K562 (cell line): ENCODE data around the gene SGSH. TPM values are rescaled to one million over a fixed set of nuclear protein-coding genes. Genes with fewer than 3 reads are reported as not detected.

Source experiments
- ATF1 ChIP-seq, 2 experiments: fragments of 450-650 bp in 1 of 2; IDR thresholded peaks; 2 replicates each; pipeline ENCODE4 v1.6.1; 2016; ENCODE audit warnings: missing compliant biosample characterization in 1 of 2, missing genetic modification characterization in 1 of 2
- ATF6 ChIP-seq: sonication (generic); formaldehyde crosslinking; IDR thresholded peaks from 2 replicates; pipeline ENCODE4 v1.4.0; 2020; ENCODE audit warnings: mild to moderate bottlenecking, missing genetic modification reagents
- BCL6 ChIP-seq: fragments of 250-450 bp; sonication (Bioruptor Pico); IDR thresholded peaks from 2 replicates; pipeline ENCODE4 v1.4.0; 2020
- CBFA2T2 ChIP-seq: fragments of 450-650 bp; conservative IDR thresholded peaks from 2 replicates; pipeline ENCODE4 v1.6.1; 2017; ENCODE audit warnings: mild to moderate bottlenecking
- CBX1 ChIP-seq: sonication (generic); IDR thresholded peaks from 2 replicates; pipeline ENCODE4 v1.6.1; 2016; ENCODE audit warnings: antibody characterized with exemption, low read depth, mild to moderate bottlenecking
- CBX3 ChIP-seq, 2 experiments: IDR thresholded peaks; 1 replicate in 1 of 2; 2 replicates in 1 of 2; pipeline ENCODE4 v1.6.1; 2012; ENCODE audit warnings: inconsistent platforms in 2 of 2, low read length in 2 of 2, borderline replicate concordance in 1 of 2, control low read depth in 1 of 2
- E2F1 ChIP-seq: sonication (generic); formaldehyde crosslinking; IDR thresholded peaks from 2 replicates; pipeline ENCODE4 v1.8.1; 2023; ENCODE audit warnings: mild to moderate bottlenecking, missing genetic modification reagents, moderate library complexity
- GABPA ChIP-seq: fragments of 200-800 bp; sonication (Bioruptor generic); conservative IDR thresholded peaks from 2 replicates; pipeline ENCODE4 v1.6.1; 2016; ENCODE audit warnings: low read depth, missing genetic modification characterization, missing compliant biosample characterization
- HMGN3 ChIP-seq: IDR thresholded peaks from 2 replicates; pipeline ENCODE4 v1.6.1; 2011; ENCODE audit warnings: borderline replicate concordance, low read depth, mild to moderate bottlenecking, mixed read lengths, low read length; ENCODE audit not compliant: insufficient read length; ENCODE audit errors: extremely low read depth
- HNRNPH1 ChIP-seq: fragments of 200-400 bp; formaldehyde crosslinking; optimal IDR thresholded peaks from 2 replicates; pipeline ENCODE3; 2017; ENCODE audit warnings: low read depth, mild to moderate bottlenecking, low read length, moderate library complexity
- POU5F1 ChIP-seq: fragments of 150-350 bp; IDR thresholded peaks from 2 replicates; pipeline ENCODE4 v1.6.1; 2014; ENCODE audit warnings: borderline replicate concordance, low read length, low read depth, mild to moderate bottlenecking; ENCODE audit not compliant: partially characterized antibody
- RNF219 ChIP-seq: fragments of 250-450 bp; sonication (Bioruptor Pico); IDR thresholded peaks from 2 replicates; pipeline ENCODE4 v1.5.0; 2022; ENCODE audit warnings: mild to moderate bottlenecking
- TSC22D4 ChIP-seq: fragments of 450-650 bp; IDR thresholded peaks from 2 replicates; pipeline ENCODE4 v1.6.1; 2016; ENCODE audit warnings: missing genetic modification characterization, missing biosample characterization, control low read depth
- ZBTB33 ChIP-seq: sonication (generic); formaldehyde crosslinking; IDR thresholded peaks from 2 replicates; pipeline ENCODE4 v1.8.1; 2023; ENCODE audit warnings: mild to moderate bottlenecking, missing genetic modification reagents
- ZNF146 ChIP-seq: IDR thresholded peaks from one replicate; pipeline ENCODE4 v1.6.1; 2018; ENCODE audit warnings: missing compliant biosample characterization; ENCODE audit not compliant: unreplicated experiment
- ZNF184 ChIP-seq: sonication (generic); formaldehyde crosslinking; IDR thresholded peaks from 2 replicates; pipeline ENCODE4 v1.5.0; 2020; ENCODE audit warnings: missing genetic modification reagents
- ZNF212 ChIP-seq: fragments of 450-650 bp; formaldehyde crosslinking; IDR thresholded peaks from 2 replicates; pipeline ENCODE4 v1.4.0; 2020; ENCODE audit warnings: mild to moderate bottlenecking
- ZNF41 ChIP-seq: fragments of 250-450 bp; sonication (Bioruptor Pico); conservative IDR thresholded peaks from 2 replicates; pipeline ENCODE4 v1.4.0; 2020; ENCODE audit warnings: mild to moderate bottlenecking
- polyA plus RNA-seq, 8 experiments: library from polyadenylated mRNA; depleted of rRNA in 4 of 8; stranded (reverse) in 5 of 8; unstranded in 3 of 8; fragments of >200 nt; fragmentation: Nextera tagmentation in 2 of 8; fragmentation: Illumina TruSeq in 1 of 8; extraction: Ambion mirVana in 2 of 8; extraction: Trizol in 1 of 8; gene quantifications; 2 replicates each; pipeline versions ENCODE4 v1.2.1 to v1.2.3, GENCODE V29; 2011 to 2014; ENCODE audit warnings: inconsistent platforms in 1 of 8, missing spikeins in 1 of 8
- total RNA-seq, 7 experiments: library from RNA; depleted of rRNA in 6 of 7; stranded (reverse); fragments of >200 nt in 6 of 7; fragmentation: Illumina TruSeq in 2 of 7; extraction: Trizol in 2 of 7; gene quantifications; 2 replicates each; pipeline versions ENCODE4 v1.2.1 to v1.2.3, GENCODE V29; 2011 to 2021; ENCODE audit warnings: low replicate concordance in 1 of 7

SGSH gene
- total and polyA plus RNA-seq, 9 of the 15 experiments (the other 6 are each of a cell fraction or from before 2014, with no cell fraction given) = 0.25 to 15.7 (median 4.9) TPM

- no peak for TF ChIP-seq ATF6 (CRISPR knock-in tag)
- TF ChIP-seq ZNF212 (CRISPR knock-in tag) = no peak
- TF ChIP-seq ZNF41 = peak; percentile 88
- no peak for TF ChIP-seq HMGN3
- no peak for TF ChIP-seq ZNF184 (CRISPR knock-in tag)
- no peak for TF ChIP-seq HNRNPH1
- no peak for TF ChIP-seq E2F1 (CRISPR knock-in tag)
- TF ChIP-seq BCL6 = peak; percentile 55; the same call in 1 of the 2 replicates
- no peak for TF ChIP-seq POU5F1
- no peak for TF ChIP-seq ZNF146 (CRISPR knock-in tag)
- no peak for TF ChIP-seq TSC22D4 (tag)
- no peak for TF ChIP-seq ATF1 (CRISPR knock-in tag; IDR thresholded peaks at IDR 0.05)
- TF ChIP-seq ATF1 (tag; IDR thresholded peaks at IDR 0.05) = peak; percentile 74
- TF ChIP-seq CBFA2T2 = 0 out of 2 replicates have a peak, but pooled peaks have one; percentile 8
- no peak for TF ChIP-seq CBX3 (IDR thresholded peaks at IDR 0.05; ENCODE audit: borderline replicate concordance in 1 of 2, low read length in 2 of 2)
- peak; percentile 43 for TF ChIP-seq GABPA
- no peak for TF ChIP-seq RNF219
- no peak for TF ChIP-seq ZBTB33 (CRISPR knock-in tag)
- TF ChIP-seq CBX1 = no peak
These were observed 34.5 kb upstream of the SGSH start (continued) for GRCh38 chr17:80254396-80255251.
